PC-9 (cell line): ENCODE data around the gene PPP1R9A.

Experiments
- CTCF ChIP-seq: fragments of 200-600 bp; sonication (generic); conservative IDR thresholded peaks from 2 replicates; pipeline ENCODE4 v1.6.1; 2017; ENCODE audit warnings: mixed run types, antibody characterized with exemption, mild to moderate bottlenecking, moderate library complexity
- EZH2 ChIP-seq: fragments of 200-600 bp; sonication (generic); IDR thresholded peaks from 2 replicates; pipeline ENCODE4 v1.8.0; 2017; ENCODE audit warnings: antibody characterized with exemption, low read depth

- TF ChIP-seq CTCF (no peak), EZH2 (no peak)
Observed at GRCh38 chr7:95324431-95324830, 417.0 kb downstream of the PPP1R9A start, which contains the start of gene PON1.
